ENCODE measurements around the gene CASK.
"Not testable (repeated sequence)": the region's sequence is repeated elsewhere in the genome, so short reads cannot be mapped to it uniquely, and the experiment has no call there.

Gene CASK

GRCh38 chrX:41688835-41689234, 234.5 kb downstream of the CASK start, which contains the start of gene GPR34:
GPR34 (plus strand) TSS chrX:41688973; CDS start chrX:41695634, 6,661 bp downstream.
- no peak for DNase-seq (ENCODE audit: low spot score)

GRCh38 chrX:41688156-41688555, 235.2 kb downstream of the CASK start:
- no peak for DNase-seq (ENCODE audit: low spot score)

- DNase-seq (ENCODE audit: low spot score), result no peak
Observed at GRCh38 chrX:41686788-41687187, 236.6 kb downstream of the CASK start.

GRCh38 chrX:41684940-41685339, 238.4 kb downstream of the CASK start:
- DNase-seq (ENCODE audit: low spot score), result no peak

GRCh38 chrX:41684138-41684537, 239.2 kb downstream of the CASK start:
- no peak for DNase-seq (ENCODE audit: low spot score)

- no peak for DNase-seq (ENCODE audit: low spot score)
Observed at GRCh38 chrX:41677183-41678060, 245.9 kb downstream of the CASK start.

- DNase-seq (ENCODE audit: low spot score), result not testable (repeated sequence)
Observed at GRCh38 chrX:41676361-41676760, 247.0 kb downstream of the CASK start.

GRCh38 chrX:41672643-41673042, 250.7 kb downstream of the CASK start:
- no peak for DNase-seq (ENCODE audit: low spot score)

- no peak for DNase-seq (ENCODE audit: low spot score)
Observed at GRCh38 chrX:41671082-41671481, 252.3 kb downstream of the CASK start.

GRCh38 chrX:41670112-41670511, 253.2 kb downstream of the CASK start:
- no peak for DNase-seq (ENCODE audit: low spot score)

GRCh38 chrX:41667631-41668030, 255.7 kb downstream of the CASK start:
- no peak for DNase-seq (ENCODE audit: low spot score)

GRCh38 chrX:41666251-41666650, 257.1 kb downstream of the CASK start:
- no peak for DNase-seq (ENCODE audit: low spot score)

GRCh38 chrX:41665686-41666085, 257.7 kb downstream of the CASK start:
- no peak for DNase-seq (ENCODE audit: low spot score)

- DNase-seq (ENCODE audit: low spot score), result no peak
Observed at GRCh38 chrX:41664908-41665307, 258.4 kb downstream of the CASK start.

GRCh38 chrX:41664375-41664901, 258.9 kb downstream of the CASK start:
- DNase-seq (ENCODE audit: low spot score), result no peak

GRCh38 chrX:41661366-41662095, 261.8 kb downstream of the CASK start:
- no peak for DNase-seq (ENCODE audit: low spot score)

- DNase-seq (ENCODE audit: low spot score), result no peak
Observed at GRCh38 chrX:41655631-41656030, 267.7 kb downstream of the CASK start.

GRCh38 chrX:41655101-41655500, 268.3 kb downstream of the CASK start:
- no peak for DNase-seq (ENCODE audit: low spot score)

GRCh38 chrX:41653125-41653524, 270.2 kb downstream of the CASK start:
- DNase-seq (ENCODE audit: low spot score), result no peak

- DNase-seq (ENCODE audit: low spot score), result not testable (repeated sequence)
Observed at GRCh38 chrX:41646201-41646600, 277.2 kb downstream of the CASK start.

GRCh38 chrX:41634284-41634683, 289.1 kb downstream of the CASK start:
- DNase-seq (ENCODE audit: low spot score), result no peak

- no peak for DNase-seq (ENCODE audit: low spot score)
Observed at GRCh38 chrX:41630091-41630490, 293.3 kb downstream of the CASK start.

- no peak for DNase-seq (ENCODE audit: low spot score)
Observed at GRCh38 chrX:41629539-41629938, 293.8 kb downstream of the CASK start.
